GM19328 (cell line): Measurements from ENCODE around the gene UBXN2A.

Source experiments
- ATAC-seq: cut with Tn5 transposase; IDR thresholded peaks from one replicate; pipeline ENCODE4 v1.9.1; 2021; ENCODE audit warnings: mild to moderate bottlenecking, moderate library complexity; ENCODE audit not compliant: unreplicated experiment

Gene UBXN2A, protein sequence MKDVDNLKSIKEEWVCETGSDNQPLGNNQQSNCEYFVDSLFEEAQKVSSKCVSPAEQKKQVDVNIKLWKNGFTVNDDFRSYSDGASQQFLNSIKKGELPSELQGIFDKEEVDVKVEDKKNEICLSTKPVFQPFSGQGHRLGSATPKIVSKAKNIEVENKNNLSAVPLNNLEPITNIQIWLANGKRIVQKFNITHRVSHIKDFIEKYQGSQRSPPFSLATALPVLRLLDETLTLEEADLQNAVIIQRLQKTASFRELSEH

DNA sequence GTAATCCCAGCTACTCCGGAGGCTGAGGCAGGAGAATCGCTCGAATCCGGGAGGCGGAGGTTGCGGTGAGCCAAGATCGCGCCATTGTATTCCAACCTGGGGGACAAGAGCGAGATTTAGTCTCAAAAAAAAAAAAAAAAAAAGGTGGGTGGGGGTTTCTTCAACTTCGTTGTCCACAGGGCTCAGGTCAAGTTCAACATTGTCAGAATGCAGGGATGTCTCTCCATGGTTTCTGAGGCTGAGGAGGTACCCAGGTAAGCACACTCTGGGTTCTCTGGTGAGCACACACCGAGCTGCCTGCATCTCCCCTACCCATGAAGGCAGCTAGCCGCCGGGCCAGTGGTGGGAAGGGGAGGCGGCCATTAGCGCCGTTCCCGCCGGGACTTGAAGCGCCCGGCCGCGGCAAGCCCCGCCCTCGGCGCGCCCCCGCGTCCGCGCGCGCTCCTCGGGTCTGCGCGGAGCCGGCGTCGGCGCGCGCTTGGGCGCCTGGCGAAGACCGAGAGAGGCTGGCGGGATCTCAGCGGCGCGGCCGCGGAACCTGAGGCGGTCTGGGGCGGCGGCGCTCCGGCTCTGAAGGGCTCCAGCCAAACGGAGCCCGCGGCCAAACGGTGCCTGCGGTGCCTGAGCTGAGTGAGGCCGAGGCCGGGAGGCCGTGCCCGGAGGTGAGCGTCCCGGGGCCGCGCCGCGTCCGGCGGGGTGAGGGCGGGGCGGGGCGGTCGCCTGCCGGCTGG lies at the start of gene UBXN2A:
UBXN2A (plus strand) TSS at position 477 of the 731 bp plus-strand sequence. CDS start 17,852 bp downstream, outside the sequence.
- peak; percentile 65 for ATAC-seq

GRCh38 chr2:23900133-23900532 lies 40.1 kb upstream of the UBXN2A start:
- no peak for ATAC-seq

DNA sequence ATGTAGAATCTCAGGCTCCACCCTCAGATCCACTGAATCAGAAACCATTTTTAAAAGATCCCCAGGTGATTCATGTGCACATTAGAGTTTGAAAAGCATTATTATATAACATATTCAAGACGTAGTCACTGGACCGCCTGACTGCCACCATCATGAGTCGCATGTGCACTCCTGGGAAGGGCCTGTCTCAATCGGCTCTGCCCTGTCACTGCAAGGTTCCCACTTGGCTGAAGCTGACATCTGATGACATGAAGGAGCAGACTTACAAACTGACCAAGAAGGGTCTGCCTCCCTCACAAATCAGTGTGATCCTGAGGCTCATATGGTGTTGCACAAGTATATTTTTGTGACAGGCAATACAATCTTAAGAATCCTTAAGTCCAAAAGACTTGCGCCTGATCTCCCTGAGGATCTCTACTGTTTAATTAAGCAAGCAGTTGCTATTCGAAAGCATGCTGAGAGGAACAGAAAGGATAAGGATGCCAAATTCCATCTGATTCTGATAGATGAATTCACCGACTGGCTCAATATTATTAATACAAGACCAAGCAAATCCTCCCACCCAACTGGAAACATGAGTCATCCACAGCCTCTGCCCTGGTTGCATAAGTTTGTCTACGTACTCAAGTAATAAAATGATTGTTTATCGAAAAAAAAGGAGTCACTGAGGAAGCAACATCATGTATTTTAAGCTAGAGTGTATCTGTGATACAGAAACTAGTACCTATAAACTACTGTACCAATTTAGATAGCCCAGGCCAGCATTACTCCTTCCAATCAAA lies 39.5 kb upstream of the UBXN2A start:
- no peak for ATAC-seq

DNA sequence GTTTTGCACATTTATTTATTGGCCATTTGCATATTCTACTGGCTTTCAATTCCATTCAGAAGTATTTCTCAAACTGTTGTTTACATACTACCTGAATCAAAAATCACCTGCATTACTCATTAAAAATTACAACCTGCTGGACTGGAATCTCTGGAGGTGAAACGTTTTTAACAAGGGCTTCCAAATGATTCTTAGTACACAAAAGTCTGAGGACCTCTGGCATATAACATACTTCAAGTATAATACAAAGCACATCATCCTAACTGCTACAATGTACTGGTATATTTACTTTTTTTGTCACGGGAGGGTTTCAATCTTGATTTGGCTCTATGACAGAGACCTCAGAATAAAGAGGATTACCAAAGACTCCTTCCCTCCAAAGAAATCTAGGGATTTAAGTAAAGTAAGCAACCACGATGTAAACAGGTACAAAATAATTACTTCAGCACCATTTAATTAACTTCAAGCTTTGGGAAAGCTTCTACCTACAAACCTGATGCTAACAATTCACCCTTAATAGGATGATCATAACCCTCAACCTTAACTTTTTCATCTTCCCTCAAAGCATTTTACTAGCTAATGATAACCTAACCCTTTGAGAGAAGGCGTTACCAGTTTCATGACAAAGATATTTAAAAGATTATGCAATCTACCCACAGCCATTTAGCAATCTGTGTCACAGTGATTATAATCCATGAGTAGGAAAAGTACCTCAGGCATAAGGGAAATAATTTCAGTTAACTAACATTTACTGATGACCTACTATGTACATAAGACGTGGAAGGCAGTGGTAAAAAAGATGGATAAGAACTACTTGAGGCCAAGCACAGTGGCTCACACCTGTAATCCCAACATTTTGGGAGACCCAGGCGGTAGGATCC lies 38.1 kb upstream of the UBXN2A start:
- ATAC-seq, result no peak

DNA sequence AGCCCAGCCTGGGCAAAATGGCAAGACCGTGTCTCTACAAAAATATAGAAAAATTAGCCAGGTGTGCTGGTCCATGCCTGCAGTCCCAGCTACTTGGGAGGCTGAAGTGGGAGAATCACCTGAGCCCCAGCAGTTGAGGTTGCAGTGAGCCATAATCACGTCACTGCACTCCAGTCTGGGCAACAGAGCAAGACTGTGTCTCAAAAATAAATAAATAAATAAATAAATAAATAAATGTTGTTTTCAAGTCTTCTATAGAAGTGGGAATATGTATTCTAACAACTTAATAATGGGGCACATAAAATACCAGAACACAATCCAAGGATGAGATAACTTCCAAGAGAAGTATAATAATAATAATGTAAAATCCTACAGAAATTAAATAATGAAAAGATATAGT lies 37.2 kb upstream of the UBXN2A start:
- no peak for ATAC-seq

DNA sequence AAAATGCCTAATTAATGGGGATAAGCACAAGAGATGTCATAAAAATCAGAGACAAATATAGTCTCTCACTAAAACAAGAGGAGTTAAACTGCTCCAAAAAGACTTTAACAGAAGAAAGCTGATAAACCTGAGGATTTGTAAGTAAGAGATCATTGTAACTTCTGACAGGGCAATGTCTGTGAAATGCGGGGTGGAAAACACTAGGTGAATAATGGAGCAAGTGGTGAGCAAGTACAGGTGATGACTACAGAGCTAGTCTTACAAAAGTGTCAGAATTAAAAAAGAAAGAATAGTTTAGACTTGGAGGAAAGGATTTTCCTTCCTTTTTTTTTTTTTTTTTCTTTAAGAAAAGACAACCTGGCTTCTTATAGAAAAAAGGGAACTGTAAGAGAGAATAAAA lies 36.0 kb upstream of the UBXN2A start:
- ATAC-seq, result no peak

- no peak for ATAC-seq
Observed at GRCh38 chr2:23904692-23905091, 35.6 kb upstream of the UBXN2A start.

DNA sequence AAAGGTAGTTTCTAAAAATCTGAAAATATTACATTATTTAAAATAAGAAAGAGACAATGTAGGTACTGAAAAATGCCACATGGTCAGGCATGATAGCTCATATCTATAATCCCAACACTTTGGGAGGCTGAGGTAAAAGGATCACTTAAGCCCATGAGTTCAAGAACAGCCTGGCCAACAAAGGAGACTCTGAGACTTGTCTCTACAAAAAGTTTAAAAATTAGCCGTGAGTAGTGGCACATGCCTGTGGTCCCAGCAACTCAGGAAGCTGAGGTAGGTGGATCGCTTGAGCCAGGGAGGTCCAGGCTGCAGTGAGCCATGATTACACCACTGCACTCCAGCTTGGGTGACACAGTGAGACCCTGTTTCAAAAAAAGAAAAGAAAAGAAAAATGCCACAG lies 35.1 kb upstream of the UBXN2A start:
- ATAC-seq, result no peak

GRCh38 chr2:23912054-23912453 lies 28.2 kb upstream of the UBXN2A start:
- ATAC-seq, result no peak

- ATAC-seq, result no peak
Observed at GRCh38 chr2:23915327-23915726, 24.9 kb upstream of the UBXN2A start.

DNA sequence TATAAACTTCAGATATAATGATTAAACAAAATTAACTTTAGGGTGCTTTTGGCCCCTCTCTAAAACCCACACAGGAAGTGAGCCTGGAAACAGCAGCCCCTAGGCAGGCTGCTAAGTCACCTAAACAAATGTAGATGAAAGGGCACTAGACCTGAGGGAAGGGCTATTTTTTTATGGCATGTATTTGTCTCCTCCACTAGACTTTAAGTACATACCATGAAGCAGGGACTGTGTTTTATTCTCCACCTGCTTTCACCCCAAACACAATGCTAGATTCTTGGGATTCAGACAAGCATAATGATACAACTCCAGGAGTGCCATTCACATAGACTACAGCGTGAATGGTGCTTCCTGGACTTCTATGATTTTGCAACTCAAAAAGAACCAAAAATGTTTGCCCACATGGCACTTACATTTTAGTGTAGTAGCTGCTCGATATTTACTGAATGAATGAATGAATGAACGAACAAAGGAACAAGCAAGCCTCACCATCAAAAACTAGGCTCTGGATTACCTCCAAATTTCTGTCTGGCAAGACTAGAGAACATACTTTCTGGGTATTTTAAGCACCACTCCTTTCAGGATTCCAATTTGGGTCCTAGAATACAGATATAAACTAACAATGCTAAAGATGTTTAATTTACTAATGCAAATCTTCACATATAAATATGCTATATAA lies 23.4 kb upstream of the UBXN2A start:
- ATAC-seq, result no peak

- ATAC-seq, result no peak
Observed at GRCh38 chr2:23918837-23919489, 21.3 kb upstream of the UBXN2A start.

DNA sequence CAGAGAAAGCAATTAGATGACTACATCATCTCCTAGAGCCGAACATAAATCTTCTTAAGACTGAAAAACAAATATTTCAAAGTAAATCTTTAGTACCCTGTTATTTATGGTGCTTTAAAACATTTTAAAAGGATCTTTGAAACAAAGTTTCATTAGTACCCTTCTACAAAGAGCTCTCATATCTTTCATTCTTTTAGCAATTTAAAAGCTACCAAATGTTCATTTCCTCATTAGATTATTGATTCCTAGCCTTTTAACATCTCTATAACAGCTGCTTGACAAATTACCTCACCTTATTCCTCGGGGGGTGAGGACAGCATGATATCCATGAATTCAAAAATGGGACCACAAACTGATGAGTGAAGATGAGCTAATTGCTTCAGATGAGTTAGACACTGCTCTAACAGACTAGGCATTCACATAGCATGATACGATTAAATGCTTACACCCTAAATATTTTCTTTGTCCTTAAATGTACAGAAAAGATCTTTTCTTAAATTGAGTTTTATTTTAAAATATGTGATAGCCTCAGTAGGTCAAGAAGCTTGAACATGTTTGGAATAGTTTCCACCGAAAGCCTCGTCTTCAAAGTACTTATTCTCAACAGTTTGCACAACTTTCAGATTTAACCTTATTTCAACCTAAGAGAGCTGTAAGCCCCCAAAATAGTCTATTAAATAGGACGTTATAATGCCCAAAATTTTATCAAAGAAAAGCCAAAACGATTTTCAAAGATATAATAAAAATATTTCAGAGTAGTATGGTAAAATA lies 15.5 kb upstream of the UBXN2A start:
- ATAC-seq, result no peak

GRCh38 chr2:23925702-23926289 lies 14.5 kb upstream of the UBXN2A start:
- peak; percentile 50 for ATAC-seq

DNA sequence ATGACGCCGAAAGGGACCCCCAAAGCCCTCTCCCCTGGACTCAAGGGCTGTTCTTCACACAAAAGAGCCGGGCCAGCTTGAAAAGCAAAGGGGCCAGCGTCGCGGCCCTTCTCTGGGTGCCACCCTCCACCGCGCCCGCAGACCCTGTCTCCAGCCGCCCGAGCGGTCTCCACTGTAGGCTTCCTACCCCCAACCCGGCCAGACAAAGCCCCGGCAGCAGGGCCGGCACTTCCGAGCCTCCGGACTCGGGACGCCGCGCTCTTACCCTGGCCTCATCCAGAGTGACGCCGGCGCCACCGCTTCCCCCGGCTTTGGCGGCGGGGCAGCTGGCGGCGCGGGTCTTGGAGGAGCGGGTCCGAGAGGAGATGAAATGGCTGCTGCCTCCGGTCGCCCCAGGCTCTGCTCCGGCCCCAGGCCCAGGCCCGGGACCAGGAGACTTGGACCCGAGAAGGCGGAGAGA lies 13.9 kb upstream of the UBXN2A start:
- peak; percentile 27 for ATAC-seq

DNA sequence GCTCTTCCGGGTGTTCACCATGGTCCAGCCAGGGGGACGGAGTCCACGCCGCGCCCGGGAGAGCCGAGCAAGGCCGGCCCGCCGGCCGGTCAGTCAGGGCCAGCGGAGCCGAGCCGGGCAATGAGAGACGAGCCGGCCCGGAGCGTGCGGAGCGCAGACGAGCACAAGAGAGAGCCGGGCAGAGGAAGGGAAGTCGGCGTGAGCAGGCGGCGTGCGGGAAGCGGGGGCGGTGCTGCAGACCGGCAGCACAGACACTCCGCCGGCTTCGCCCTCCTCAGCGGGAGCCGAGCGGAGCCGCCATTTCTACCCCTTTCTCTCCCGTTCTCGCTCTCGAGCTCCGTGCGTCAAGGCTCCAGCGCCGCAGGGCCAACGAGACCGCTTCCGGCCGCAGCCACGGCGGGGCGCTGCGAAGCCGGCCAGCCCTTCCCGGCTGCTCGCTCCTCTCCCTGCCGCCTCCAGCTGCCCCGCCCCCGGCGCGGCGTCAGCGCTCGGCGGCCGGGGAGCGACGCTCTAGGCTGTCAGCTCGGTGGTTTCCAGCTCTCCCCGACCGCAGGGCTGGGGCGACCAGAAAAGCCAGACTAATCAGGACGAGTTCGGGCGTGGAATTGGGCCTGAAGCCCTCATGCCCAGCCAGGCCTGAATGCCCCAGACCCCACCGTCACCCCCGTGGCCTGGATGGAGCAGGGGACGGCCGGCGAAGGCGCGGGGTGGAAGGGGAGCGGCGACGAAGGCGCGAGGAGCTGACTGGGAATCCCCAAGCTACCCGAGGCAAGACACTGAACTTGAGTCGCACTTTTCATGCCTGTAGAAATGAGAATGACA lies 13.3 kb upstream of the UBXN2A start, which contains the start of gene ATAD2B:
ATAD2B (minus strand) TSS at position 374 of the 822 bp plus-strand sequence; CDS start at position 21, 353 bp downstream.
- ATAC-seq, result peak; percentile 74

GRCh38 chr2:23934259-23934658 lies 6.0 kb upstream of the UBXN2A start:
- no peak for ATAC-seq
